Fibroblast of skin of right quadriceps (primary cell): ENCODE data around the gene NPM3.

ENCODE experiments used
- DNase-seq: peaks from one replicate; pipeline ENCODE4 v3.0.0-alpha.2; 2013

The NPM3 gene

GRCh38 chr10:101749047-101750016 lies 33.9 kb downstream of the NPM3 start:
- no peak for DNase-seq

- no peak for DNase-seq
Observed at GRCh38 chr10:101748496-101748895, 34.8 kb downstream of the NPM3 start.

DNA sequence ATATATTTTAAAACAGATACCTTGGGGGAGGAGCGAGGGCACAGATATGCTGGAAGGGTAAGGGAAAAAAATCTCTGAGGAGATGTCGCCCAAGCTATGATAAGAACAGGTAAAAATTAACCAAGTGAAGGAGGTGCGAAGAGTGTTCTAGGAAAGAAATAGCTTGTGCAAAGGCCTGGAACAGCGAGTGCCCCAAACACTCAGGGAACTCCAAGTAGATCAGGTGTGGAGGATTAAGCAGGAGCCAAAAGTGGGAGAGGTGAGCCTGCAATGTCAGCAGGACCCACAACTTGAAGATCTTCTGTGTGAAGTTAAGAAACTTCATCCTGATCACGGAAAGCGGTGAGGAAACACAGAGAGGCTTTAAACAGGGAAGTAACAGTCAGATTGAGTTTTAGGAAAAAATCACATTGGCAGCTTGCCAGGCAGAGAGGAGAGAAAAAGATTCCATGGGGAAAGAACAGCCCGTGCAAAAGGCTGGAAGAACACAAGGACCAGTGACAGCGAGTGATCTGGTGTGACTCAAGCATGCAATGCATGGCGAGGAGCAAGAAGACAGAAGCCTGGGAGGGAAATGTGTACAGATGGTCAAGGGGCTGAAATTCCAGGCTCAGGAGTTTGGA lies 38.1 kb downstream of the NPM3 start:
- DNase-seq: no peak

DNA sequence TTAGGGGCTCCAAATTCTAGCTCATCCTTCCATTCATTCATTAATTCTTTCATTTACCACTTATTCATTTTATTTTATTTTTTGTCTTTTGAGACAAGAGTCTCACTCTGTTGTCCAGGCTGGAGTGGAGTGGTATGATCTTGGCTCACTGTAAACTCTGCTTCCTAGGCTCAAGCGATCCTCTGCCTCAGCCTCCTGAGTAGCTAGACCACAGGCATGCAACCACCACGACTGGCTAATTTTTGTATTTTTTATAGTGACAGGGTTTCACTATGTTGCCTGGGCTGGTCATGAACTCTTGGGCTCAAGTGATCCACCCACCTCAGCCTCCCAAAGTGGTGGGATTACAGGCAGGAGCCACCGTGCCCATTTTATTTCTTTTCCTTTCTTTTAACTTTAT lies 39.0 kb downstream of the NPM3 start:
- no peak for DNase-seq

DNA sequence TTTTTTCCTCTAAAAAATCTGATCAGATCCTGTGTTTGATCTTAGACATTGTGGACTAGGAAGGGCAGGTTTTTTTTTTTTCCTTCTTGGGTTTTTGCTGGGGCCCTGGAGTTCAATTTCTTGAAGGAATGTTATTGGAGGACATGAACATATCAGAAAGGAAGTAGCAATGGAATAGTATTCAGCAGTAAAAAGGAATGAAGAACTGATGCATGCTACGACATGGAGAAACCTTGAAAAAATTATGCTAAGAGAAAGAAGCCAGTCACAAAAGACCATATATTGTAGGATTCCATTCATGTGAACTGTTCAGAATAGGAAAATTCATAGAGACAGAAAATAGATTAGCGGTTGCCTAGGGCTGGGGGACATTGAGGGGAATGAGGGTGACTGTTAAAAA lies 41.3 kb downstream of the NPM3 start:
- DNase-seq: no peak

DNA sequence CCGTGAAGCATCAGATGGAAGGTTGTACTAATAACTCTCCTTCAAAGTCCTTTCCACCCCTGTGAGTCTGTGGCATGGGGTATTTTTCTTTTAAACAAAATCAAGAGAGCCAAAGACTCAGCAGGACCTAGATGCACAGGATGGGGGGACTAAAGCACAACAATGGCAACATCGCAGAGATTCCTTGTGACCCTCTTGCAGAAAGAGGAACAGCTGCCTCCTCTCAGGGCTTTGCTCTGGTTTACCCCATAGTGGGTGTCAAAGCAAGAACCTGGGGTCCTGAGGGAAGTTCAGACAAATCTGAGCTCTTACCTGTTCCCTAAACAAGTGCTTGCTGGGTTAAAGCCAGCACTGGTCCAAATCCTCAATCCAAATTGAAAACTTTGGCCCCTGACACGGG lies 46.6 kb downstream of the NPM3 start:
- DNase-seq: no peak

- DNase-seq: no peak
Observed at GRCh38 chr10:101732096-101732495, 51.1 kb downstream of the NPM3 start.
